BLaER1 (cell line): ENCODE data around the gene FAR2.

Source experiments
- H3K27ac ChIP-seq: shearing (Covaris generic); formaldehyde crosslinking; 2 replicates; pipeline ENCODE4 v1.8.1; 2022
- H3K27me3 ChIP-seq: shearing (Covaris generic); formaldehyde crosslinking; 2 replicates; pipeline ENCODE4 v1.8.1; 2022
- H3K36me3 ChIP-seq: shearing (Covaris generic); formaldehyde crosslinking; 2 replicates; pipeline ENCODE4 v1.8.1; 2022
- H3K4me1 ChIP-seq: shearing (Covaris generic); formaldehyde crosslinking; 2 replicates; pipeline ENCODE4 v1.8.1; 2022
- H3K4me2 ChIP-seq: shearing (Covaris generic); formaldehyde crosslinking; 2 replicates; pipeline ENCODE4 v1.8.1; 2022
- H3K4me3 ChIP-seq: shearing (Covaris generic); formaldehyde crosslinking; 2 replicates; pipeline ENCODE4 v1.8.1; 2022
- H3K9ac ChIP-seq: shearing (Covaris generic); formaldehyde crosslinking; 2 replicates; pipeline ENCODE4 v1.8.1; 2022
- H3K9me3 ChIP-seq: shearing (Covaris generic); formaldehyde crosslinking; 2 replicates; pipeline ENCODE4 v1.8.1; 2022
- H4K20me1 ChIP-seq: shearing (Covaris generic); formaldehyde crosslinking; 2 replicates; pipeline ENCODE4 v1.8.1; 2022
- Cebpa-rat ChIP-seq: shearing (Covaris generic); IDR thresholded peaks from 2 replicates; pipeline ENCODE4 v1.8.1; 2022

The FAR2 gene

DNA sequence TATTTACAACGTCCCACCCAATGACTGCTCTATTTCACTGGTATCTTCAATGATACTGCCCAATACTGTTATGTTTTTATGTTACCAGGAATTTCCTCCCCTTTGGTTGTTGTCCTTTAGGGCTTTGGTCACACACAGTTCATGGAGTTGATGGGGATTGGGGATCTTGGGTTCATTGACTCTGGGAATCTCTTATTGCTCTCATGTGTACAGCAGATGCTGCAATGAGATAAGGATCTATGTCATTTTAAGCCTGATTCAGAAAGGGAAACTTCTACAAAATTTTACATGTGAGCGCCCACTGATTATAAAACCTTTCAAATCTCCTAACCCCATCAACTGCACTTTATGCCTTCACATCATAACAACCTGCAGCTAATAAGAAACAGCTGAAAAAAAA, 67.2 kb downstream of the FAR2 start:
- no peak overlapping the region; the same call in 1 of the 2 replicates for H3K27ac ChIP-seq
- peak overlapping the region; percentile 67 for H3K4me2 ChIP-seq
- H3K4me1 ChIP-seq = peaks cover 21% of the 10 kb centered on the region
- no peaks in the 10 kb centered on the region for H4K20me1 ChIP-seq
- no peak overlapping the region for H3K4me3 ChIP-seq
- no peaks in the 10 kb centered on the region for H3K27me3 ChIP-seq
- H3K36me3 ChIP-seq = no peaks in the 10 kb centered on the region
- TF ChIP-seq Cebpa-rat = no peak
- H3K9me3 ChIP-seq = peaks cover 8% of the 10 kb centered on the region
- H3K9ac ChIP-seq = 0 out of 2 replicates have a peak overlapping the region, but pooled peaks have one; percentile 55

DNA sequence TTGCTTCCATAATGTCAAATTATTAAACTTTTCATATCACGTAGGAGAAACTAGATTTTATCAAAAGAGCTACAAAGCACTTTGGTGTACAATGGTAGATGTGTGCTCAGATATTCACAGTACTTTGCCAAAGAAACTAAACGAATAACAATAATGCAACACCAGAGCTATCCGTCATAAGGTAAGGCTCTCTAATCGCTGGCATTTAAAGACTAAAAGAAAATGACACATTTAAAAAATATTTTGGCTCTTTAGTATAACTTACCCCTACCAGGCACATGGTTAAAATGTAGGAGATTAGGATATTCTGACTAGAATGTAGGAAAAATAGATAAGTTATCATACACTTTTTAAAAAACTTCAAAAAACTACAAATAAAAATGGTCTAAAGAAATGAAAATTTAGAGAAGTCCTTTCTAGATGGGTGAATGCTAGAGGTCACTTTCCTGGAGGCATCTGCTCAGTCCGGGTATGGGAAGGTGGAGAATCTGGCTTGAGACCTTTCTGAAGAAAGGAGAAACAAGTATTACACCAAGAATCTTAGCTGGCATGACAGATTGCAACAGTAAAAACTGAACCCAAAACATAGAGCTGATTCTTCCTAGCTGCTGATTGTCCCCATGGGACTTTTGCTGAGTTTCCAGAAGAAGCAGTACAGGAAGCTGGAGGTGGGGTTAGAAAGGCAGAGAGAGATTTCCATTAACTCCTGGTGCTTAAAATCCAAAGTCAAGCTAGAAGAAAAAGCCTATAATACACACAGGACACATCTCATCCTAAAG, 67.9 kb downstream of the FAR2 start:
- Histone ChIP-seq H3K4me1 (peaks cover 21% of the 10 kb centered on the region), H3K27me3 (no peaks in the 10 kb centered on the region), H3K9me3 (peaks cover 9% of the 10 kb centered on the region), H3K27ac (peak overlapping the region; percentile 14; the same call in 1 of the 2 replicates), H3K9ac (peak overlapping the region; percentile 55; the same call in 1 of the 2 replicates), H3K4me2 (peak overlapping the region; percentile 67), H3K36me3 (0 out of 2 replicates have a peak, but pooled peaks cover 2% of the 10 kb centered on the region), H3K4me3 (no peak overlapping the region), H4K20me1 (no peaks in the 10 kb centered on the region)
- TF ChIP-seq Cebpa-rat = no peak

DNA sequence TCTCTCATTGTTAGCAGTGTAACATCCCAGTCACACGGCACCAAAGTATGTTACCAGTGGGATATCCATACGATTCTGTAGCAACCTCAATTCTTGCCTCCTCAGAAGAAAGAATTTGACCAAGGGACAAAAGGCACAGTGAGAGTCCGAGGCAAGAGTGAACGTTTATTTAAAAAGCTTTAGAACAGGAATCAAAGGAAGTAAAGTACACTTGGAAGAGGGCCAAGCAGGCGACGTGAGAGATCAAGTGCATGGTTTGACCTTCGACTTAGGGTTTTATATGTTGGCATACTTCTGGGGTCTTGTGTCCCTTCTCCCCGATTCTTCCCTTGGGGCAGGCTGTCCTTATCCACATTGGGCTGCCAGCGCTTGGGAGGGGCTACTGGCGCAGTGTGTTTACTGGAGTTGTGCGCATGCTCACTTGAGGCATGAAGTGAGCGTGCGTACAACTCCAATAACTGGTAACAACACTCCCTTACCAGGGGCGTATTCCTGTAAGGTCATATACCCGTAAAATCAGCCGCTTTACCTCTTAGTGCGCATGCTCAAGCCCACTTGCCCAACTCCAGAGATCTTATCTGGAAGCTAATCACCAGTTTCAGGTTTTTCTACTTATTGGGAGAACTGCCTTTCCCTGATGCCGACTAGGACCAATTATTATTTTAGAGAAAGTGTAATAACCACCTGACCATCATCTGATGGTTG, 71.7 kb downstream of the FAR2 start:
- H3K4me2 ChIP-seq = no peak overlapping the region
- no peak overlapping the region for H3K4me3 ChIP-seq
- H3K27me3 ChIP-seq = no peaks in the 10 kb centered on the region
- 0 out of 2 replicates have a peak, but pooled peaks cover 5% of the 10 kb centered on the region for H3K36me3 ChIP-seq
- no peak overlapping the region for H3K27ac ChIP-seq
- H4K20me1 ChIP-seq = no peaks in the 10 kb centered on the region
- peaks cover 23% of the 10 kb centered on the region for H3K4me1 ChIP-seq
- H3K9ac ChIP-seq = no peak overlapping the region
- no peak for TF ChIP-seq Cebpa-rat
- H3K9me3 ChIP-seq = peaks cover 9% of the 10 kb centered on the region

DNA sequence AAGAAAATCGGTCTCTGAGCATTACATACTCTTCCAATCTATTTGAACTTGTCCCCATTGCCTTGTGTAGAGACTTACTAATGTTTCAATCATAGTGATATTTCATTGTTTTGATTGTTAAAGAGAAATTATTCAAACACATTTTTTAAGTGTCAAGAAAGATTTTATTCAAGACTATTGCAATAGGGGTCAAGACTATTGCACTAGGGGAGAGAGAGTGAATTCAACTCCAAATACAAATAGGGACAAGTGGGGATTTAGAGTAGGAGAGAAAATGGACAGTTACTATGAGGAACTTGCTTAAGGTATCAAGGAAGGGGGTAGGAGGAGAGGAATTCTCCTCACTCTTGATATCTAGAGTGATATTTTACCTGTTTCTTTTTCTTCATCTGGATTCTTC, 73.1 kb downstream of the FAR2 start:
- Histone ChIP-seq H3K4me3 (no peak overlapping the region), H3K27me3 (no peaks in the 10 kb centered on the region), H4K20me1 (no peaks in the 10 kb centered on the region), H3K4me1 (peaks cover 10% of the 10 kb centered on the region), H3K9ac (no peak overlapping the region), H3K36me3 (0 out of 2 replicates have a peak, but pooled peaks cover 5% of the 10 kb centered on the region), H3K4me2 (no peak overlapping the region), H3K27ac (no peak overlapping the region), H3K9me3 (peaks cover 9% of the 10 kb centered on the region)
- no peak for TF ChIP-seq Cebpa-rat

DNA sequence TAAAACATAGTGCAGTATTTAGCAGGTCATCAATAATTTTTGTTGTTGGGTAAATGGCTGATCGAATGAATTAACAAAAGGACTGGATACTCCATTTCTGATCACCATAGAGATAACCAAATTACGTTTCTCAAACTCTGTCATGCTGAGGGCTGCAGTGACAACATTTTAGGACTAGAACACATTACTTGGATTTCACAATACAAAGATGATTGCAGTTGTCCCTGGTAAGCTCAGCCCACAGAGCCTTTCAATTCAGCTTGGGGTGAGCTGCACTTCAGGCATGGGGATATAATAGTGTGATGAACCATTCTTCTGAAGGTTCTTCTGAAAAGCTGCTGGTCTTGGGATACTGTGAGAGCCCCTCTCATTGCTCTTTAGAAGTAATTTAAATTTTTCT, 74.3 kb downstream of the FAR2 start:
- H3K4me1 ChIP-seq = peaks cover 5% of the 10 kb centered on the region
- 0 out of 2 replicates have a peak, but pooled peaks cover 5% of the 10 kb centered on the region for H3K36me3 ChIP-seq
- no peak overlapping the region for H3K9ac ChIP-seq
- no peaks in the 10 kb centered on the region for H4K20me1 ChIP-seq
- H3K4me2 ChIP-seq = no peak overlapping the region
- no peak overlapping the region for H3K27ac ChIP-seq
- H3K27me3 ChIP-seq = no peaks in the 10 kb centered on the region
- peaks cover 9% of the 10 kb centered on the region for H3K9me3 ChIP-seq
- no peak overlapping the region for H3K4me3 ChIP-seq
- TF ChIP-seq Cebpa-rat = no peak

DNA sequence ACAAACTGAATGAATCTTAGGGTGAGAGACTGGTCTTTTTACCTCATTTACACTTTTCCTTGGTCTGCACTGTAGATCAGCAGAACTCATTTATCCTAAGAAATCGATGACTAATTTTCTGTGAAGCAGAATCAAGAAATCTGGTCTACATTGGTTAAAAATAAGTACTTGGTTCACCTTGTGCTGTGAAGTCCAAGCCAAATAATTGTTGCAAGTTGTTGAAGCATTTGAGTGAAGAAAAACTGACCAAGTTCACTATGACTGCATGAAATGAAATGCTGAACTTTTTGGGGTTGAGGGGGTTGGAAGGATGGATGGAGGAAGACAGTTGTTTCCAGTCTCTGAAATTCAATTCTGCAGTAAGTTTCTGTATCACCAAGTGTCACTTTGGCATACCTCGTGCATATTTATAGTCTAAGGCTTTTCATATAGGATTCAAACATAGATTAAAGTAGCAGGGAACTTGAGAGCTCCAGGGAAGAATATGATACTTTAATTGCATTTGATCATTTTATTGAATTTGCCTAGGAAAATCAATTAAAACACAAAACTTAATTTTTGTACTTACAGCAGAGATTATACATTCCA, 75.0 kb downstream of the FAR2 start:
- H3K27me3 ChIP-seq = no peaks in the 10 kb centered on the region
- H3K4me2 ChIP-seq = no peak overlapping the region
- peaks cover 5% of the 10 kb centered on the region for H3K4me1 ChIP-seq
- H3K4me3 ChIP-seq = no peak overlapping the region
- H3K36me3 ChIP-seq = 0 out of 2 replicates have a peak, but pooled peaks cover 5% of the 10 kb centered on the region
- no peak for TF ChIP-seq Cebpa-rat
- no peak overlapping the region for H3K27ac ChIP-seq
- no peak overlapping the region for H3K9ac ChIP-seq
- H4K20me1 ChIP-seq = no peaks in the 10 kb centered on the region
- H3K9me3 ChIP-seq = peaks cover 9% of the 10 kb centered on the region

DNA sequence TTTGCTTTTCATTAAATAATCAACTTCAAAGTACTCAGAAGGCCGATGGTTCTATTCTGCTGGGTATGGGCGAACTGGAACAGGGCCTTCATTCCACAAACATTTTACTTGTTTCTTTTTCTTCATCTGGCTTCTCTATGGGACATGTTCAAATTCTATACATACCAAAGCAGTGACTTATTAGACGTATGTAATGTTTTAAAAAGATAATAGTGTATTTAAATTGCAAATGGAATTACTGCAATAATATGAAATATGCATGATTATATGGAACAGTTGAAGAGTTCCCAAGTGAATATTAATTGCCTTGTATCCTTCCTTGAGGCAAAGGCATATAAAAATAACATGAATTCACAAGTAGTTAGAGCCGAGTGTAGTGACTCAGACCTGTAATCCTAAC, 75.5 kb downstream of the FAR2 start:
- Histone ChIP-seq H3K9ac (no peak overlapping the region), H3K27ac (no peak overlapping the region), H3K27me3 (no peaks in the 10 kb centered on the region), H4K20me1 (no peaks in the 10 kb centered on the region), H3K9me3 (peaks cover 9% of the 10 kb centered on the region), H3K36me3 (0 out of 2 replicates have a peak, but pooled peaks cover 5% of the 10 kb centered on the region), H3K4me1 (peaks cover 5% of the 10 kb centered on the region), H3K4me2 (no peak overlapping the region), H3K4me3 (no peak overlapping the region)
- no peak for TF ChIP-seq Cebpa-rat

DNA sequence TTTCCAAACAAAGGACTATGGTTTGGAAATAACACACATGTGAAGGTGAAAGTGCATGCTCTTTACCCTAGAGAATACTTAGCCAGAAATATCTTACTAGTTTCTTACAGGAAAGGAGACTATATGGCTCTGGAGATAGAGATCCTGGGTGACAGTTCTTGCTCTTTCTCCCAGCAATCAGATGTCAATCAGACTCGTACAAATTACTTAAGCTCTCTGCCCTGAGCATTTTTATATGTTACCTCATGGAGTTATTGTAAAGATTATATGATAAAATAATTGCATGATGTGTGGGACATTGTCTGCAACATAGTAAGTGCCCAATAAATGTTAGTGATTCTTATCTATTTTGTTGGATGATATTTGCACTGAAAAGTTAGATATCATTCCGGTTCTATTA, 76.8 kb downstream of the FAR2 start:
- 0 out of 2 replicates have a peak, but pooled peaks cover 12% of the 10 kb centered on the region for H3K36me3 ChIP-seq
- H4K20me1 ChIP-seq = no peaks in the 10 kb centered on the region
- H3K9ac ChIP-seq = no peak overlapping the region
- H3K4me2 ChIP-seq = no peak overlapping the region
- no peak overlapping the region for H3K27ac ChIP-seq
- peaks cover 5% of the 10 kb centered on the region for H3K4me1 ChIP-seq
- no peak for TF ChIP-seq Cebpa-rat
- no peaks in the 10 kb centered on the region for H3K27me3 ChIP-seq
- H3K9me3 ChIP-seq = peaks cover 4% of the 10 kb centered on the region
- no peak overlapping the region for H3K4me3 ChIP-seq

DNA sequence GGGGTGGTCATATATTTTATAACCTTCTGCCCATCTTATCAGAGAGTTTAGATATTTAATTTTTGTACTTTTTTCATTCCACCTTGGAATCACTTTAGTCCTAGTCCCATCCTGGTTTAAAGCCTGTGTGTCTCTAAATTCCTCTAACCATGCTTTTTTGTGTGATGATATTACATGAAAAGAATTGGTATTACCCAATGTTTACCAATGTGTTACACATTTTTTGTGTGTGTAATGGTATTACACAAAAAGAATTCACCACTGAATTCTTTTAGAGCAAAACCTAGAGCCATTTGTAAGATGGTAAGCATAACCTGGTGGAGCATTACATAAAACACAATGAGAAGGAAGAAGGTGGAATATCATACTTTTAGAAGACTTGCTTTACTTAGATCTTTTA, 77.5 kb downstream of the FAR2 start:
- Histone ChIP-seq H3K4me1 (peaks cover 5% of the 10 kb centered on the region), H3K36me3 (0 out of 2 replicates have a peak, but pooled peaks cover 12% of the 10 kb centered on the region), H4K20me1 (no peaks in the 10 kb centered on the region), H3K9ac (no peak overlapping the region), H3K27ac (no peak overlapping the region), H3K4me3 (no peak overlapping the region), H3K27me3 (no peaks in the 10 kb centered on the region), H3K9me3 (no peaks in the 10 kb centered on the region), H3K4me2 (no peak overlapping the region)
- TF ChIP-seq Cebpa-rat = no peak
